Ectodermal cell (in vitro differentiated cells): Measurements from ENCODE around the gene SMAD3.

Experiments
- H3K27ac ChIP-seq: 2 replicates; pipeline ENCODE4 v1.7.0; 2013; ENCODE audit warnings: mild to moderate bottlenecking, low read depth, low read length; ENCODE audit not compliant: insufficient read depth, poor library complexity, severe bottlenecking
- H3K27me3 ChIP-seq: 2 replicates; pipeline ENCODE4 v1.7.0; 2013; ENCODE audit warnings: mild to moderate bottlenecking, low read length; ENCODE audit not compliant: insufficient read depth, control insufficient read depth, poor library complexity, severe bottlenecking
- H3K36me3 ChIP-seq: one replicate; pipeline ENCODE4 v1.7.0; 2013; ENCODE audit warnings: low read length; ENCODE audit not compliant: control insufficient read depth, insufficient read depth
- H3K4me1 ChIP-seq: one replicate; pipeline ENCODE4 v1.7.0; 2013; ENCODE audit warnings: low read length; ENCODE audit not compliant: control insufficient read depth, insufficient read depth
- H3K4me3 ChIP-seq: 2 replicates; pipeline ENCODE4 v1.7.0; 2013; ENCODE audit warnings: low read depth, low read length, control low read depth; ENCODE audit not compliant: insufficient read depth
- H3K9me3 ChIP-seq: 2 replicates; pipeline ENCODE4 v1.7.0; 2013; ENCODE audit warnings: mild to moderate bottlenecking, low read length, moderate library complexity; ENCODE audit not compliant: control insufficient read depth
- WGBS, 2 experiments: methylation state at CpG; one replicate each; pipeline ENCODE4 v1.1.7; 2013; ENCODE audit warnings: missing lambda C conversion rate in 2 of 2; 5-methylcytosine and 5-hydroxymethylcytosine counted together

The SMAD3 gene

GRCh38 chr15:67097930-67098740, 32.7 kb downstream of the SMAD3 start:
- Histone ChIP-seq H3K4me1 (peaks cover 14% of the 10 kb centered on the region), H3K4me3 (no peak overlapping the region), H3K9me3 (no peaks in the 10 kb centered on the region), H3K36me3 (no peaks in the 10 kb centered on the region), H3K27me3 (no peaks in the 10 kb centered on the region), H3K27ac (peak overlapping the region; percentile 16)
- 68 to 71% methylated on average over 14 of the region's 14 CpGs for WGBS, 2 experiments

- H3K27me3 ChIP-seq = no peaks in the 10 kb centered on the region
- H3K36me3 ChIP-seq = no peaks in the 10 kb centered on the region
- 81 to 84% methylated on average over 8 of the region's 8 CpGs for WGBS, 2 experiments
- peaks cover 14% of the 10 kb centered on the region for H3K4me1 ChIP-seq
- H3K27ac ChIP-seq = no peak overlapping the region
- H3K9me3 ChIP-seq = no peaks in the 10 kb centered on the region
- no peak overlapping the region for H3K4me3 ChIP-seq
Measured at GRCh38 chr15:67098768-67099282, 33.4 kb downstream of the SMAD3 start.

DNA sequence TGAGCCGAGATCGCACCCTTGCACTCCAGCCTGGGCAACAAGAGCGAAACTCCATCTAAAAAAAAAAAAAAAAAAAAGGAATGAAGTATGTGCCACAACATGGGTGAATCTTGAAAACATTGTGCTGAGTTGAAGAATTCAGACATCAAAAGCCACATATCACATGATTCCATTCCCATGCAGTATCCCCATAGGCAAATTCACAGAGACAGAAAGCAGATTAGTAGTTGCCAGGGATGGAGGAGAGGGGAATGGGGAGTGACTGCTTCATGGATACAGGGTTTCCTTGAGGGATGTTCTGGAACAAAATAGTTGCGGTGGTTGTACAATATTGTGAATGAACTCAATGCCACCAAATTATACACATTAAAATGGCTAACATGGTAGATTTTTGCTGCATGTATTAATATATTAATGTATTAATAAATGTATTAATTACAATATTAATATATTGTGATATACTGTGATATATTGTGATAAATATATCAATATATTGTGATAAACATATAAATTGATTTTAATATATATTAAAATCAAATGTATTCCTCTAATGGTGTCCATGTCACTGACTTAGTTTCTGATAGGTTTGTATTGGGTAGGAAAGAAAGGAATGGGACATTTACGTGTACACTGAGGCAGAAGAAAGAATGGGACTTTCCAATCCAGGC, 34.9 kb downstream of the SMAD3 start:
- no peak overlapping the region for H3K27ac ChIP-seq

GRCh38 chr15:67100801-67101581, 35.6 kb downstream of the SMAD3 start:
- Histone ChIP-seq H3K27ac (no peak overlapping the region), H3K9me3 (no peaks in the 10 kb centered on the region), H3K4me3 (no peak overlapping the region), H3K4me1 (peaks cover 24% of the 10 kb centered on the region), H3K36me3 (no peaks in the 10 kb centered on the region), H3K27me3 (no peaks in the 10 kb centered on the region)
- 95 to 96% methylated on average over 7 of the region's 7 CpGs for WGBS, 2 experiments

More for the DNA sequence above, 34.9 kb downstream of the SMAD3 start:
- Histone ChIP-seq H3K4me1 (peaks cover 18% of the 10 kb centered on the region), H3K9me3 (no peaks in the 10 kb centered on the region), H3K27me3 (no peaks in the 10 kb centered on the region), H3K4me3 (no peak overlapping the region), H3K36me3 (no peaks in the 10 kb centered on the region)
- 77 to 90% methylated on average over 3 to 5 of the region's 5 CpGs for WGBS, 2 experiments

DNA sequence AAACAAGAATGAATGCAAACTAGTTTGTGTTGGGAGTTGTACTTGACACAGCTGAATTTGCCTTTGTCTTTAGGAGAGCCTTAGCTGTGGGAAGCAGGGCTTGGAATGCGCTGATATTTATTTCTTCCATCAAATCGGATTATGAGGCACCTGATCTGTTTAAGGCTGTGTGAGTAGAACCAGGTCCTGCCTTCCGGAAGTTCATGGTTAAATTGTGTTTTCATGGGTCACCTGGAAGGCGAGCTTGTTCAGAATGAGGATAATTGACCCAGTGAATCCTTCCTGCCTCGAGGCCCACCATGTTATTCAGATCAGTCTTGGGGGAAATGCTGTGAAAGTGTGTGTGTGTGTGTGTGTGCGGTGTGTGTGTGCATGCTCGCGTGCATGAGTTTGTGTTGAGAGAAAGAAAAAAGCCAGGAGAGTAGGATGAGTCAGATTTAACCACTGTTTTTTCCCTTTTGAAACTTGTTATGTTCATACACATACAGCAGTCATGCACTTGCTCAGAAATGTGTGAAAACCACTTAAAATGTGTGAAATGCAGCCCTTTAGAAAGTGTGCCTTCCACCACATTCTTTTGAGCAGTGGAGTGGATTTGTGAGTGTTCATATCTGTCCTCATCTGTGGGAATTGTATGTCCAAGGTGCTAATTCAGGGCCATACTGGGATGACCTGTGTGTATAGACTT, 36.7 kb downstream of the SMAD3 start:
- Histone ChIP-seq H3K27ac (no peak overlapping the region), H3K4me1 (peaks cover 28% of the 10 kb centered on the region), H3K27me3 (no peaks in the 10 kb centered on the region), H3K4me3 (no peak overlapping the region), H3K9me3 (no peaks in the 10 kb centered on the region), H3K36me3 (no peaks in the 10 kb centered on the region)
- 65 to 68% methylated on average over 8 of the region's 8 CpGs for WGBS, 2 experiments

DNA sequence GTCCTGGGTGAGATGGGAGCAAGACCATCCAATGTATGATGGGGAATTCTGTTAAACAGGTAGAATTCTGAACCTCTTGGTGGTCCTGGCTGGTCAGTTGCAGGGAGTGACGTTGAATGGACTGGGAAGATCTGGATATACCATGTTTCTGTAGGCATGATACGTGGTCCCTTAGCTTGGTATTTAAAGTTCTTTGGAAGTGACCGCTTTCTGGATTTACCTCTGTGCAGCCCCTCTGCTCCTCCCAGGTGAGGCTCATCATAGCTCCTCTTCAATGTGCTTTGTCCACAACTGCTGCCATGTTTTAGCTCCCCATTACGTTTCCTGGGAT, 37.2 kb downstream of the SMAD3 start:
- no peaks in the 10 kb centered on the region for H3K36me3 ChIP-seq
- H3K27ac ChIP-seq = no peak overlapping the region
- H3K9me3 ChIP-seq = no peaks in the 10 kb centered on the region
- peaks cover 34% of the 10 kb centered on the region for H3K4me1 ChIP-seq
- WGBS, 2 experiments = 93 to 96% methylated on average over 4 of the region's 4 CpGs
- no peaks in the 10 kb centered on the region for H3K27me3 ChIP-seq
- H3K4me3 ChIP-seq = no peak overlapping the region

GRCh38 chr15:67103021-67103420, 37.6 kb downstream of the SMAD3 start:
- Histone ChIP-seq H3K4me3 (no peak overlapping the region), H3K9me3 (no peaks in the 10 kb centered on the region), H3K4me1 (peaks cover 35% of the 10 kb centered on the region), H3K27me3 (no peaks in the 10 kb centered on the region), H3K27ac (no peak overlapping the region), H3K36me3 (no peaks in the 10 kb centered on the region)
- 95% methylated on average over 4 of the region's 4 CpGs for WGBS, 2 experiments

DNA sequence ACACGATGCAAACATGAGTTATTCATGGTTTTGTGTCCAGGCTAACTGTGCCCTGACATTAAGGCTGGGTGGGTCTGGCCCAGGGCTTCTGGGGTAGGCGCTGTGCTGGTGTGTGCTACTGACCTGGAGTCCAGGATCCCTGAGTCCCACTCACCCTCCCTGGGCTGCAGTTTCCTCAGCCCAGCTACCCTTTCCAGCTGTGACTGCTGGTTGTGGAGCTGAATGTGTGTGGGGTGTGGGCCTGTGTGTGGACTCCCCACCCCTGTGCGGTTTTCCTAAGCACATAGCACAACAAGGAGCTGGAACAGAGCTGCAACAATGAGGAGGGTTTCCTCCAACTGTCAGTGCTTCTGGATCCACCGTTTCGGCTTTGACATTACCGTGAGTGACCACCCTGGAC, 38.0 kb downstream of the SMAD3 start:
- Histone ChIP-seq H3K36me3 (no peaks in the 10 kb centered on the region), H3K27ac (no peak overlapping the region), H3K9me3 (no peaks in the 10 kb centered on the region), H3K4me1 (peaks cover 31% of the 10 kb centered on the region), H3K4me3 (no peak overlapping the region), H3K27me3 (no peaks in the 10 kb centered on the region)
- WGBS, 2 experiments = 90 to 94% methylated on average over 6 of the region's 6 CpGs

GRCh38 chr15:67103869-67104268, 38.5 kb downstream of the SMAD3 start:
- 85 to 88% methylated on average over 11 of the region's 11 CpGs for WGBS, 2 experiments
- no peaks in the 10 kb centered on the region for H3K9me3 ChIP-seq
- no peak overlapping the region for H3K27ac ChIP-seq
- no peaks in the 10 kb centered on the region for H3K27me3 ChIP-seq
- peaks cover 28% of the 10 kb centered on the region for H3K4me1 ChIP-seq
- no peak overlapping the region for H3K4me3 ChIP-seq
- no peaks in the 10 kb centered on the region for H3K36me3 ChIP-seq
